Stomach (tissue), 4 donors: Measurements from ENCODE around the gene DRAXIN.

Source experiments
- CTCF ChIP-seq, 7 experiments: fragments of 450-650 bp in 4 of 7; fragments of 200-600 bp in 3 of 7; sonication (generic) in 3 of 7; IDR thresholded peaks; one replicate each; pipeline ENCODE4 v1.5.1; 2016 to 2019; ENCODE audit warnings: antibody characterized with exemption in 7 of 7, control low read depth in 2 of 7, mild to moderate bottlenecking in 1 of 7
- EP300 ChIP-seq: sonication (generic); formaldehyde crosslinking; IDR thresholded peaks from one replicate; pipeline ENCODE4 v1.6.1; 2017; ENCODE audit warnings: antibody characterized with exemption
- POLR2A ChIP-seq, 4 donors: fragments of 450-650 bp; IDR thresholded peaks; one replicate each; pipeline ENCODE4 v1.6.1; 2016; ENCODE audit warnings: antibody characterized with exemption in 4 of 4, control low read depth in 2 of 4, mild to moderate bottlenecking in 1 of 4, moderate library complexity in 1 of 4

- no peak for TF ChIP-seq CTCF (IDR thresholded peaks at IDR 0.05)
- no peak for TF ChIP-seq POLR2A (IDR thresholded peaks at IDR 0.05)
- no peak for TF ChIP-seq EP300
Measured at GRCh38 chr1:11767922-11768704, 76.6 kb downstream of the DRAXIN start.
